A549 (cell line): ENCODE data around the gene SMIM31. TPM values are rescaled to one million over a fixed set of nuclear protein-coding genes. Genes with fewer than 3 reads are reported as not detected.

Experiments used
- ATAC-seq, 2 experiments: fragments of 200-7000 bp in 1 of 2; fragments of >200 bp in 1 of 2; cut with Nextera tagmentation in 1 of 2; cut with Tn5 transposase in 1 of 2; 3 replicates each; pipeline versions ENCODE4 v1.8.0 to v1.9.1; 2018 to 2020; ENCODE audit warnings: mild to moderate bottlenecking in 1 of 2, moderate library complexity in 1 of 2
- CTCF ChIA-PET: fragments of 300-600 bp; sonication (Branson Sonifier 250); formaldehyde crosslinking; extraction: SDS; loops from one replicate; lab custom pipeline; 2021; ENCODE audit warnings: antibody characterized with exemption, inconsistent platforms; lab: Yijun Ruan, JAX
- POLR2A ChIA-PET: fragments of 350-600 bp; formaldehyde crosslinking; extraction: SDS; loops from one replicate; lab custom pipeline; 2021; ENCODE audit warnings: antibody characterized with exemption, inconsistent platforms; lab: Yijun Ruan, JAX
- DNase-seq, 2 experiments: peaks; one replicate each; pipeline versions ENCODE4 v3.0.0 to v3.0.0-alpha.2; 2011 to 2016; ENCODE audit warnings: low read depth in 1 of 2, low spot score in 1 of 2
- FAIRE-seq: peaks from 2 replicates; lab custom pipeline; 2011; peaks lifted over from hg19 to GRCh38; lab: Jason Lieb, UNC
- H3K27ac ChIP-seq, 2 experiments: fragments of >200 bp; sonication (Bioruptor Twin); formaldehyde crosslinking; 3 replicates each; pipeline ENCODE4 v1.5.1; 2016 to 2017
- H3K4me1 ChIP-seq: fragments of >200 bp; sonication (Bioruptor Twin); formaldehyde crosslinking; 3 replicates; pipeline ENCODE4 v1.6.1; 2016
- H3K4me2 ChIP-seq: fragments of >200 bp; sonication (Bioruptor Twin); formaldehyde crosslinking; 3 replicates; pipeline ENCODE4 v1.6.1; 2016
- H3K4me3 ChIP-seq: fragments of >200 bp; sonication (Bioruptor Twin); formaldehyde crosslinking; 3 replicates; pipeline ENCODE4 v1.5.1; 2016
- H3K9me3 ChIP-seq: fragments of >200 bp; sonication (Bioruptor Twin); formaldehyde crosslinking; 3 replicates; pipeline ENCODE4 v1.6.1; 2016
- CEBPB ChIP-seq, 2 experiments: fragments of >200 bp in 1 of 2; sonication (Bioruptor Twin) in 1 of 2; formaldehyde crosslinking in 1 of 2; IDR thresholded peaks; 2 replicates each; pipeline ENCODE4 v1.6.1; 2012 to 2016
- FOSB ChIP-seq: fragments of 250-450 bp; sonication (Bioruptor Pico); IDR thresholded peaks from 2 replicates; pipeline ENCODE4 v1.5.0; 2020; ENCODE audit warnings: mild to moderate bottlenecking, moderate library complexity
- FOSL2 ChIP-seq, 2 experiments: fragments of 450-650 bp in 1 of 2; fragments of >200 bp in 1 of 2; sonication (Bioruptor Twin) in 1 of 2; formaldehyde crosslinking; IDR thresholded peaks; 2 replicates each; pipeline versions ENCODE4 v1.5.0 to v1.6.1; 2016 to 2020; ENCODE audit warnings: mild to moderate bottlenecking in 1 of 2, moderate library complexity in 1 of 2
- HDAC2 ChIP-seq: fragments of 200-600 bp; sonication (generic); IDR thresholded peaks from 2 replicates; pipeline ENCODE4 v1.6.1; 2016
- HOXA7 ChIP-seq: fragments of 250-450 bp; sonication (Bioruptor Pico); IDR thresholded peaks from 2 replicates; pipeline ENCODE4 v1.5.0; 2020; ENCODE audit warnings: mild to moderate bottlenecking, moderate library complexity
- JUN ChIP-seq, 2 experiments: fragments of >200 bp; sonication (Bioruptor Twin); formaldehyde crosslinking; IDR thresholded peaks; 2 replicates in 1 of 2; 3 replicates in 1 of 2; pipeline ENCODE4 v1.6.1; 2016 to 2017
- KDM1A ChIP-seq: fragments of 200-600 bp; sonication (generic); IDR thresholded peaks from 2 replicates; pipeline ENCODE4 v1.6.1; 2016; ENCODE audit warnings: low read depth, mild to moderate bottlenecking
- MAZ ChIP-seq: fragments of 150-350 bp; IDR thresholded peaks from 2 replicates; pipeline ENCODE4 v1.6.1; 2014; ENCODE audit warnings: antibody characterized with exemption, low read depth, low read length, borderline replicate concordance
- MYC ChIP-seq: IDR thresholded peaks from 2 replicates; pipeline ENCODE4 v1.6.1; 2012; ENCODE audit warnings: mild to moderate bottlenecking, inconsistent platforms, low read length, improper control_type of control experiment, borderline replicate concordance
- NFE2L2 ChIP-seq: fragments of 150-350 bp; conservative IDR thresholded peaks from 2 replicates; pipeline ENCODE4 v1.6.1; 2014; ENCODE audit warnings: low read length
- POLR2A ChIP-seq: IDR thresholded peaks from 2 replicates; pipeline ENCODE4 v1.6.1; 2012; ENCODE audit warnings: mild to moderate bottlenecking, low read length
- RAD21 ChIP-seq, 2 experiments: fragments of >200 bp in 1 of 2; sonication (Bioruptor Twin) in 1 of 2; formaldehyde crosslinking in 1 of 2; IDR thresholded peaks in 1 of 2; conservative IDR thresholded peaks in 1 of 2; 2 replicates in 1 of 2; 3 replicates in 1 of 2; pipeline ENCODE4 v1.6.1; 2012 to 2018; ENCODE audit warnings: inconsistent platforms in 1 of 2
- RCOR1 ChIP-seq: fragments of 150-350 bp; IDR thresholded peaks from 2 replicates; pipeline ENCODE4 v1.6.1; 2014; ENCODE audit warnings: antibody characterized with exemption, low read length, low read depth
- RFX5 ChIP-seq: fragments of 450-650 bp; IDR thresholded peaks from 2 replicates; pipeline ENCODE4 v1.7.1; 2014; ENCODE audit warnings: antibody characterized with exemption, mild to moderate bottlenecking, moderate library complexity
- SMC3 ChIP-seq: fragments of >200 bp; sonication (Bioruptor Twin); formaldehyde crosslinking; IDR thresholded peaks from 3 replicates; pipeline ENCODE4 v1.6.1; 2018; ENCODE audit warnings: inconsistent platforms
- TFCP2L1 ChIP-seq: fragments of 250-450 bp; sonication (Bioruptor Pico); IDR thresholded peaks from 2 replicates; pipeline ENCODE4 v1.5.0; 2021; ENCODE audit warnings: mild to moderate bottlenecking
- ZSCAN20 ChIP-seq: fragments of 250-450 bp; sonication (Bioruptor Pico); IDR thresholded peaks from 2 replicates; pipeline ENCODE4 v1.8.0; 2022; ENCODE audit warnings: mild to moderate bottlenecking, moderate library complexity
- WGBS: methylation state at CpG from one replicate; pipeline ENCODE4 v1.1.6; 2017; ENCODE audit errors: missing lambda C conversion rate; 5-methylcytosine and 5-hydroxymethylcytosine counted together
- polyA plus RNA-seq, 4 experiments: library from polyadenylated mRNA; depleted of rRNA in 3 of 4; stranded (reverse); fragments of >200 nt; fragmentation: RNase III in 1 of 4; extraction: RNeasy Plus Mini Kit Qiagen cat#74134 plus additional on column Dnase treatment in 1 of 4; gene quantifications; 2 replicates in 3 of 4; 3 replicates in 1 of 4; pipeline ENCODE4 v1.2.3, GENCODE V29; 2011 to 2017
- TF ChIP-seq, protein P1 (sequence below): fragments of >200 bp; sonication (Bioruptor Twin); formaldehyde crosslinking; IDR thresholded peaks from 3 replicates; pipeline ENCODE4 v1.5.1; 2016
- TF ChIP-seq, protein P2 (sequence below): IDR thresholded peaks from 2 replicates; pipeline ENCODE4 v1.6.1; 2012
- TF ChIP-seq, protein P3 (sequence below): fragments of 450-650 bp; IDR thresholded peaks from 2 replicates; pipeline ENCODE4 v1.6.1; 2014; ENCODE audit warnings: antibody characterized with exemption

SMIM31 gene
- polyA plus RNA-seq, 2 of the 4 experiments (the other 2 are of a cell fraction) = 0.39 TPM; not detected in 1

DNA sequence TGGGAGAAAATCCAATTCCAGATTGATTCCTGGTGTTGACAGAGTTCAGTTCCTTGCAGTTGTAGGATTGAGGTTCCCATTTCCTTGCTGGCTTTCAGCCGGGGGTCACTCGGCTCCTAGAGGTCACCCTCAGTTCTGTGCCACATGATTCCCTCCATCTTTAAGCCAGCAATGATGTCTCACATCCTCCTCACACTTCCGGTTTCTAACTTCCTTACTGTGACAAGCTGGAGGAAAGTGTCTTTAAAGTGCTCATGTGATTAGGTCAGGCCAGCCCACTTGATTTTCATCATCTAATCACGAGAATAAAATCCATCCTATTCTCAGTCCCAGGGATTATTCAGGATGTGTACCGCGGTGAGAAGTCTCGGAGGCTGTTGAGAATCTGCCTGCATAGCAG lies 19.4 kb upstream of the SMIM31 start:
- TF ChIP-seq FOSB (CRISPR knock-in tag) (no peak), POLR2A (no peak), ZSCAN20 (CRISPR knock-in tag) (no peak), HDAC2 (no peak), RCOR1 (no peak), FOSL2 (IDR thresholded peaks at IDR 0.05) (no peak), FOSL2 (CRISPR knock-in tag; IDR thresholded peaks at IDR 0.05) (no peak), JUN (IDR thresholded peaks at IDR 0.05) (no peak), TFCP2L1 (CRISPR knock-in tag) (no peak), SMC3 (no peak), CEBPB (IDR thresholded peaks at IDR 0.05) (no peak), RFX5 (no peak)
- TF ChIP-seq, protein P1, sequence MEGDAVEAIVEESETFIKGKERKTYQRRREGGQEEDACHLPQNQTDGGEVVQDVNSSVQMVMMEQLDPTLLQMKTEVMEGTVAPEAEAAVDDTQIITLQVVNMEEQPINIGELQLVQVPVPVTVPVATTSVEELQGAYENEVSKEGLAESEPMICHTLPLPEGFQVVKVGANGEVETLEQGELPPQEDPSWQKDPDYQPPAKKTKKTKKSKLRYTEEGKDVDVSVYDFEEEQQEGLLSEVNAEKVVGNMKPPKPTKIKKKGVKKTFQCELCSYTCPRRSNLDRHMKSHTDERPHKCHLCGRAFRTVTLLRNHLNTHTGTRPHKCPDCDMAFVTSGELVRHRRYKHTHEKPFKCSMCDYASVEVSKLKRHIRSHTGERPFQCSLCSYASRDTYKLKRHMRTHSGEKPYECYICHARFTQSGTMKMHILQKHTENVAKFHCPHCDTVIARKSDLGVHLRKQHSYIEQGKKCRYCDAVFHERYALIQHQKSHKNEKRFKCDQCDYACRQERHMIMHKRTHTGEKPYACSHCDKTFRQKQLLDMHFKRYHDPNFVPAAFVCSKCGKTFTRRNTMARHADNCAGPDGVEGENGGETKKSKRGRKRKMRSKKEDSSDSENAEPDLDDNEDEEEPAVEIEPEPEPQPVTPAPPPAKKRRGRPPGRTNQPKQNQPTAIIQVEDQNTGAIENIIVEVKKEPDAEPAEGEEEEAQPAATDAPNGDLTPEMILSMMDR = no peak
- TF ChIP-seq, protein P2, sequence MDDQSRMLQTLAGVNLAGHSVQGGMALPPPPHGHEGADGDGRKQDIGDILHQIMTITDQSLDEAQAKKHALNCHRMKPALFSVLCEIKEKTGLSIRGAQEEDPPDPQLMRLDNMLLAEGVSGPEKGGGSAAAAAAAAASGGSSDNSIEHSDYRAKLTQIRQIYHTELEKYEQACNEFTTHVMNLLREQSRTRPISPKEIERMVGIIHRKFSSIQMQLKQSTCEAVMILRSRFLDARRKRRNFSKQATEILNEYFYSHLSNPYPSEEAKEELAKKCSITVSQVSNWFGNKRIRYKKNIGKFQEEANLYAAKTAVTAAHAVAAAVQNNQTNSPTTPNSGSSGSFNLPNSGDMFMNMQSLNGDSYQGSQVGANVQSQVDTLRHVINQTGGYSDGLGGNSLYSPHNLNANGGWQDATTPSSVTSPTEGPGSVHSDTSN = no peak
- TF ChIP-seq, protein P3, sequence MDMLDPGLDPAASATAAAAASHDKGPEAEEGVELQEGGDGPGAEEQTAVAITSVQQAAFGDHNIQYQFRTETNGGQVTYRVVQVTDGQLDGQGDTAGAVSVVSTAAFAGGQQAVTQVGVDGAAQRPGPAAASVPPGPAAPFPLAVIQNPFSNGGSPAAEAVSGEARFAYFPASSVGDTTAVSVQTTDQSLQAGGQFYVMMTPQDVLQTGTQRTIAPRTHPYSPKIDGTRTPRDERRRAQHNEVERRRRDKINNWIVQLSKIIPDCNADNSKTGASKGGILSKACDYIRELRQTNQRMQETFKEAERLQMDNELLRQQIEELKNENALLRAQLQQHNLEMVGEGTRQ = no peak
- Histone ChIP-seq H3K27ac (no peak overlapping the region), H3K4me3 (no peak overlapping the region), H3K9me3 (no peaks in the 10 kb centered on the region), H3K4me1 (no peaks in the 10 kb centered on the region), H3K4me2 (no peak overlapping the region)
- DNase-seq (no peak), FAIRE-seq (no peak), ATAC-seq (no peak)
- WGBS = 52% methylated on average over 7 of the region's 7 CpGs
- CTCF ChIA-PET = no interaction called here
- POLR2A ChIA-PET = no interaction called here

DNA sequence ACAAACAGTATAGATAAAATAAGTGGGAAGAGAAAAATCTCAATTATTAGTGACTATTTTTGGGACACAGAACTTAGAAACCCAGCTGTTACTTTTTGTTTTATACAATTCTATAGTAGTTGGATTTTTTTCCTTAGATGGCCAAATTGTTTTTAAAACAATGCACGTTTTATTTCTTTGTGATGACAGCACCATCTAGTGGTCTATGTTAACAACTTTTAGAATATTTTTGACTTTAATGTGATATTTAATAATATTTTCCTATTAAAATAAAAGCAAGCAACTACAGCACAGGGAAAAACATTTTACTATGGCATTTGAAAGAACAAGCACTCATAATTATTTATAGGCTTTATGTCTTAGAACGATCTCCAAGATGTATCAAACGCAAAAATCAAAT lies 5.6 kb upstream of the SMIM31 start:
- ATAC-seq (no peak), DNase-seq (peak in 1 of 2 experiments; percentile 14), FAIRE-seq (no peak)
- Histone ChIP-seq H3K4me2 (no peak overlapping the region), H3K4me1 (no peaks in the 10 kb centered on the region), H3K27ac (no peak overlapping the region), H3K9me3 (no peaks in the 10 kb centered on the region), H3K4me3 (no peak overlapping the region)
- WGBS = 2% methylated on average over 3 of the region's 3 CpGs
- TF ChIP-seq KDM1A (no peak), MYC (no peak), SMC3 (0 out of 3 replicates have a peak, but pooled peaks have one; percentile 11), RAD21 (conservative IDR thresholded peaks at IDR 0.05 in 1 of 2, IDR thresholded peaks at IDR 0.05 in 1 of 2) (peak; percentile 43 to 54; a peak in 4 of 5 replicates)
- TF ChIP-seq, protein P1 = peak; percentile 45; the same call in 2 of the 3 replicates
- ChIA-PET CTCF (interaction anchor here (1.0 to 1.5 kb wide), 2 partner anchors 9 to 1192 kb away, joined by 3 read pairs; no protein-coding TSS in a partner anchor), POLR2A (no interaction called here)

DNA sequence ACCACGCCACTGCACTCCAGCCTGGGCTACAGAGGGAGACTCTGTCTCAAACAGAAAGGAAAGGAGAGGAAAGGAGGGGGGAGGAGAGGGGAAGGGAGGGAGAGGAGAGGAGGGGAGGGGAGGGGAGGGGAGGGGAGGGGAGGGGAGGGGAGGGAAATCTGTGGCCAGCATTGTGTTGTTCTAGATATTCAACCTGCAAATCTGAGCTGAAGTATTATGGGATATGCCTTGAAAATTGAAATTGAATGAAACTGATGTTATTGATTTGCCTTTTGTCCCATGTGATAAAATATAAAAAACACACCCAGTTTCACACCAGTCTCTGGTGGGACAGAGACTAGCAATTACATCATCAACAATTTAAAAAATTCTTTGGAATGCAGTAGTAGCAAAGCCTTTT lies 1.5 kb downstream of the SMIM31 start:
- DNase-seq = no peak
- TF ChIP-seq, protein P2 = no peak
- TF ChIP-seq HOXA7 (CRISPR knock-in tag) = no peak
- TF ChIP-seq MAZ = no peak
- no peak for TF ChIP-seq FOSB (CRISPR knock-in tag)
- no peak for TF ChIP-seq NFE2L2
- ChIA-PET CTCF (no interaction called here), POLR2A (no interaction called here)
- whole genome bisulfite sequencing = 90% methylated on average over 1 of the region's 1 CpG
- no peaks in the 10 kb centered on the region for H3K4me1 ChIP-seq
- no peak for FAIRE-seq
- no peak overlapping the region for H3K27ac ChIP-seq
- ATAC-seq = no peak
- no peaks in the 10 kb centered on the region for H3K9me3 ChIP-seq
- H3K4me3 ChIP-seq = no peak overlapping the region
- no peak overlapping the region for H3K4me2 ChIP-seq
